ENCODE data around the gene BCO2.

BCO2 gene

DNA sequence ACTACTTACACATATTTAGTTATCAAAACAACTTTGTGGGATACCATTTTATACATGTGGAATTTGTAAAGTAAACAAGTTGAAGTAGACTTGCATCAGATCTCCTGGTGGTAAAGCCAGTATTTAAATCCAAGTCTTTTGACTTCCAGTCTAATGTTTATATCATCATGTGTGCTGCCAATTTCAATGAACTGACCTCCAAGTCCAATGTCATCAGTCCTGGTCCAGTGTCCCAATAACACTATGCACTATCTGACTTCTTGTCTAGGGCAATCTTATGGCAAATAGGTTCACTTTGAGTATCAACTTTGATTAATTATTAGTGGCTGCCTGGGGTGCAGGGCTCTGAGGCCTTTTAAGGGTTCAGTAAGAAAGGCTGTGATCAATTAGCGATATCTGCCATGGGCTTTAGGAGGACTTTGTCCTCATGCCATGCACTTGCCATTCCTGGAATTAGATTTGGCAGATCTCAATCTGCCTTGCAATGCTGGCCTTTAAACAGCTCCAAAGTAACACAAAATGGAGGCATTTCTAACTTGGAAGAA, 41.3 kb downstream of the BCO2 start:
- DNase-seq, result no peak

DNA sequence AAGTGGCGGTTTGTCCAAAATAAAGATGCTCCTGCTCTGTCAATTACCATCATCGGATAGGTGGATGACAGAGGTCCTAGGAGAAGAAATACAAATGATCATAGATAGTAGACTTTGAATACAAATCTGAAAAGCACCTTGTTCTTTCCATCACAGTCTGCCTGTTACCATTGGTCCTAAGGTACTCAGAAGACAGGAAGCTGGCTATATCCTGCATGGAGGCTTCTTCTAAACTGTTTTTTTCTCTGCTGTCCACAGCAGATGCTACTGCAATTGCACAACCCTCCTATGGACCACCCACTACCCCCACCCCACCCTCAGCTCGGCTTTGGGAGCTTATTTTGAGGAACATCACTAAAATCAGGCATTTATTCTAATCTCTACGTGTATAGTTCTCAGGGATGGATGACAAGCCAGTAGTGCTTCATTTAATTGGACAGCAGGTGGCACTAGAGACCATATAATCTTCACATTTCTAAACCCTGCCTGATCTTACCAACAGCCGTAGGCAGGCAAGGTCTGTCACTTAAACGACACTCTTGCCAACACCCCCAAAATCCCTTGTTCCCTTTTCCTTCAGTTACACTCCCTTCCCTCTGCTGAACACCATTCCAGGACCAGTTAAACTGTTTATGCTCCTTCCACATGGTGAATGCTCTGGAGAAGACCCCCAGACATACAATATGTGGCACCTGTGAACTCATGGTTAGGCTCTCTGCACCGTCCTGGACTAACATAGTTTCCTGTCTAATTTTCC, 44.3 kb downstream of the BCO2 start:
- DNase-seq, result peak in 2 of 5 experiments; percentile 55 to 80

DNA sequence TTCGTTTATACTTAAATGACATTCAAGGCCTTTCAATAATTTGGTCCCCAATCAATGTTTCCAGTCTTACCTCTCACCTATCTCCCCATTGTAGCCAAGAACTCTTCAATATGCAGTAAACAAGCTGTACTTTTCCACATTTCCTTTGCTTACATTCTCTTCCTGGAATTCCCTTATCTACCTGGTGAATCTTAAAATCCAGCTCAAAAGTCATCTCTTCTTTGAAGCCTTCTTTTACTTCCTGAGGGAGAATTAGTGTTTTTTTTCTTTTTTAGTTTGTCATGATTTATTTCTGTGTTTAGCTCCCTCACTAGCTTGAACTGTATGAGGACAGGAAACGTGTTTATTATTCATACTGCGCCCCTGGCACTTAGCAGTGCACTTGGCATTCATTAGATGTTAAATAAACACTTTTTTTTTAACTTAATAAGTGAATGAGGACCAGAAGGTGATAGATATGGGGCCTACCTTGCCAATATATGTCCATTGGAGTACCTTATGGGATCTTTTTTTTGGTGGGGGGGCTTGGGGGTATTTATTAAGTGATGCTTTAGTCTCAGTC, 46.0 kb downstream of the BCO2 start:
- no peak for DNase-seq

DNA sequence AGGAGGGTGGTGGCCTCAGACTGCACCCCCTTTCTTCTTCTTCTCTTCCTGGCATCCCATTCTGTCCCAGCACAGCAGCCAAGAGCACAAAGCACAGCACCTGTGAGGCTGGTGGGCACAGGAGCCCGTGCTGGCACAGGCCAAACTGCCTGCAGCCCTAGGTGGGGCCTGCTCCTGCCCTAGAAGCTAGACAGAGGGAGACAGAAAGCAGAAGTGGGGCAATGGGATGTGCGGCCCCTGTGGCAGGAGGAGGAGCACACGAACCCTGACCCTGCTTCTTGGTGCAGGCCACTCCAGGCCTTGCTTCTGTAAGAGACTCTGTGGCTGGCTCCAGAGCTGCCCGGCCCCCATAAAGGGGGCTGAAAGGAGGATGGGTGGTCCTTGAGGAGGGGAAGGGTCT, 47.0 kb downstream of the BCO2 start:
- DNase-seq, result no peak

DNA sequence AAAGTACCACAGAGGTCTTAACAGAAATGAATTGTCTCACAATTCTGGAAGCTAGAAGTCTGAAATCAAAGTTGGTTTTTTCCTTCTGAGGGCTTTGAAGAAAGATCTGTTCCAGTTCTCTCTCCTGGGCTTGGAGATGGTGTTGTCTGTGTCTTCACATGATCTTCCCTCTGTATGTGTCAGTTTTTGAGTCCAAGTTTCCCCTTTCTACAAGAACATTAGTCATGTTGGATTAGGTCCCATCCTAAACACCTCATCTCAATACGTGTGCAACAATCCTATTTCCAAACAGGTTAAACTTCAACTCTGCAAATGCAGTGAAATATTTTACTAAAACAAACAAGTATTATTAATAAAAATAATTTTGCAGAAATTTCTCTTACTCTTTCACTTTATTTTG, 47.8 kb downstream of the BCO2 start:
- no peak for DNase-seq

DNA sequence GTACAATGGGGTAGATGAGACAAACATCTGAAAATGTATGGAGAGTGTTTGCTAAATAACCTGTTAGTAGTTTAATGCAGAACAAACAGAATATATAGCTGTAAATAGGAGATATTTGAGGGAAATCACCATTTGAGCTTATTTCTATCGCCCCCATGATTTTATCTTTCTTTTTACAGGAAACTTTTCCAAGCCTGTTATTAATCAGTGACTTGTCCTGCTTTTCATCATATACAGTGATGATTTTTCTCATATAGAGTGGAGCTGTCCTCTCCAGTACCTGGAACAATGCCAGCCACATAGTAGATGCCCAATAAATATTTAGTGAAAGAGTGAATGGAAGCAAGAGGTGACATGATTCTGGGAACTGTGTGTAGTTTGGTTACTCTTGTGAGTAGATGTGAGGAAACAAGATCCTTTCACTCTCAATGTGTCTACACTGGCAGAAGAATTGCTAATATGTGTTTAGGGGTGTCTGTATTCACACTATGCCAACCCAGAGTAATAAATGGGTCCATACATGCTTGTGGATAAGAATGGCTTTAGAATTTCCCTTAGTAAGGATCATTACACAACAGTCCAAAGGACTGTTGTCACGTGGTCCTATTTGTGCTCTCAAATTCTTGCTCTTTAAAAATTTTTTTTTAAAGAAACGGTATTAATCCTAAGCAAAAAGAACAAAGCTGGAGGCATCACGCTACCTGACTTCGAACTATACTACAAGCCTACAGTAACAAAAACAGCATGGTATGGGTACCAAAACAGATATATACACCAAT, 48.6 kb downstream of the BCO2 start:
- DNase-seq, result no peak

DNA sequence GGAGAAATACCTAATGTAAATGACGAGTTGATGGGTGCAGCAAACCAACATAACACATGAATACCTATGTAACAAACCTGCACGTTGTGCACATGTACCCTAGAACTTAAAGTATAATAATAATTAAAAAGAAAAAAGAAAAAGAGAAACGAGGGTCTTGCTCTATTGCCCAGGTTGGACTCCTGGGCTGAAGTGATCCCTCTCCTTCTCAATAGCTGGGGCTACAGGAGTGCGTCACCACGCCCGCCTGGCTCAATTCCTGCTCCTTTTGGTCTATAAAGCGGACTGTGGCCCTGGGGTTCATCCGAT, 50.4 kb downstream of the BCO2 start:
- DNase-seq, result no peak

DNA sequence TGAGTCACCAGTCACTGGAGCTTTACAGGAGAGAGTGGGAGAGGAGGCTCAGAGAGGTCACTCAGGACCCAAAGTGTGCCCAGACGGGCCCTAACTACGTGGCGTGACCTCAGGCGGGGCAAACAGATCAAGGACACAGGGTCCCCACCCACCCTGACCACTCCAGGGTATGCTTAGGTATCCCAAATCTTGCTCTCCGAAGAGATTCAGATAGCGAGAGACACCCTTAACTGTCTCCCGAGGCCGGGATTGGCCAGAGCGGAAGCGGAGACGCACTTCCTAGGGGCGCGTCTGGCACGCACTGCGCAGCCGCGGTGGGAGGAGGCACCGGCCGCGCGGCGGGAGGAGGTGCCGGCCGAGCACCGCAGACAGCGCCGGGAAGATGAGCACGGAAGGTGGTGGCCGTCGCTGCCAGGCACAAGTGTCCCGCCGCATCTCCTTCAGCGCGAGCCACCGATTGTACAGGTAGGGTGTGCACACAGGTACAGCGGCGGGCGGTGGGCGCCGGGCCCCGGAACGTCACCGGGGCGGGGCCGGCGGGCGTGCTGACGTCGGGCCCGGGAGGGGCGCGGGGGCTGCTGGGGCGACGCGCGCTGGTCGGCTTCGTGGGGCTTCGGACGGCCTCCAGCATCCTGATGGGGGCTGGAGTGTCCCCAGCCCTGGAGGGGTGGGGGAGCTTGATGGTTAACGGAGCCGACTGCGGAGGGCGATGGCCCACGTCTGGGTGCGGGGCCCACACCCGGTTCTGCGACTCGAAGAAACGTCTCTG, 50.9 kb downstream of the BCO2 start, which contains the start of gene PTS:
PTS (plus strand) TSS at position 367 of the 769 bp plus-strand sequence; CDS start at position 383, 16 bp downstream.
- DNase-seq, result peak; percentile 63 to 92 (median 74)

DNA sequence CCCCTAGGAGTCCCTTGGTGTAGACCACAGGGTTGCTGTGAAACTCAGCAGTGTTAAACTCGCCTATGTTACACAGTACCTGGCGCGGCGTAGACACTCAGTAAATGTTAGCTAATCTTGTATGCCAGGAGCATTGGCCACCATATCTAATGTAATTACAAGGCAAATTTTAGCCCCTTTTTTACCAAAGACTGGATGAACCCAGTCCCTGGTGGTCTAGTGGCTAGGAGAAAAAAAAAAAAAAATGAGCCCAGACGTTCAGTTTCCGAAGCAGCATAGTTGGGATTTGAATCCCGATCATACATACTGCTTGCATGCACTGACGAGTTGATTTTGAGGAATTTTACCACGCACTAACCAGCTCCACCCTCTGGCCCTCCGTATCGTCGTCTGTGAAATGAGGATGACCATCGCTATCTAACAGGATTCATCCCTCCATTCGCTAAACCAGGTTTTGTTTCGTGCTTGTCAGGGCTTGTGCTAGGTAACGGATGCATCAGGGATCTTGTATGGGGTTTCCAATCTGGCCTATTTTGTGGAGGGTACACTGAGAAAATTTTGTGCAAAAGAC, 51.6 kb downstream of the BCO2 start:
- DNase-seq, result no peak

DNA sequence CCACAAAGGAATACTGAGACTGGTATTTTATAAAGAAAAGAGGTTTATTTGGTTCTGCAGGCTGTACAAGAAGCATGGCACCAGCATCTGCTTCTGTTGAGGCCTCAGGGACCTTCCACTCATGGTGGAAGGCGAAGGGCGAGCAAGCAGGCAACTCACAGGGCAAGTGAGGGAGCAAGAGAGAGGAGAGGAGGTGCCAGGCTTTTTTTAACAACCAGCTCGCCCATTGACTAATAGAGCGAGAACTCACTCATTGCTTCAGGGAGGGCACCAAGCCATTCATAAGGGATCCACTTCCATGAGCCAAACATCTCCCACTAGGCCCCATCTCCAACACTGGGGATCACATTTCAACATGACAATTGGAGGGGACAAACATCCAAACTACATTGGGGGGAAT, 52.2 kb downstream of the BCO2 start:
- DNase-seq, result no peak

DNA sequence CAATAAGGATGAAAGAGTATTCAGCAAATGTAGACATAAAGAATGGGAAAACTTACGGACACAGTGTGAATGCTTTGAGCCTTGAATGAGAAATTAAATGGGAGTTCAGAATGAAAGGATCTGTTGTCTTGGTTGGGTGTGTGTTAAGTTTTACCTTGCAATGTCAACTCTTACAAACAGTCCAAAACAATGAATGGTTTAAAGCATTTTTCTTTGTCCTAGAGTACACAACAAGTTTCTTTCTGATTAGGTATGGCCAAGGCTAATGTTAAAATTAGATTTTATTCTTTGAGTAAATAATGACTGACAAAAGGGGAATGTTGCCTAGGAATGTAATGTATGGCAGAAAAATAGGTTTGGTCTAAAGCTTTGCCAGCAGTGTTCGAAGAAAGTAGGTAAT, 53.4 kb downstream of the BCO2 start:
- no peak for DNase-seq

DNA sequence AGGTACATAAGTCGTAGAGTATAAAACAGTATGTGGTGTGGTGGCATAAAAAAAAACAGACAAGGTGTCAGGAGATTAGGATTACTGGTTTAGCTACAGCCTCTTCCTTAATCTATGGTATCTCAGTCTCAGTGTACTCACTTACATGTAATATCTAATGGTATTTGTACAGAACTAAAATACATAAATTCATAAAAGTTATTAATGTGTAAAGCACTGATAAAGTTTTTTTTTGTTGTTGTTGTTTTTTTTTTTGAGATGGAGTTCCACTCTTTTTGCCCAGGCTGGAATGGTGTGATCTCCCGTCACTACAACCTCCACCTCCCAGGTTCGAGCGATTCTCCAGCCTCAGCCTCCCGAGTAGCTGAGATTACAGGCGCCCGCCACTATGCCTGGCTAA, 53.8 kb downstream of the BCO2 start:
- no peak for DNase-seq

DNA sequence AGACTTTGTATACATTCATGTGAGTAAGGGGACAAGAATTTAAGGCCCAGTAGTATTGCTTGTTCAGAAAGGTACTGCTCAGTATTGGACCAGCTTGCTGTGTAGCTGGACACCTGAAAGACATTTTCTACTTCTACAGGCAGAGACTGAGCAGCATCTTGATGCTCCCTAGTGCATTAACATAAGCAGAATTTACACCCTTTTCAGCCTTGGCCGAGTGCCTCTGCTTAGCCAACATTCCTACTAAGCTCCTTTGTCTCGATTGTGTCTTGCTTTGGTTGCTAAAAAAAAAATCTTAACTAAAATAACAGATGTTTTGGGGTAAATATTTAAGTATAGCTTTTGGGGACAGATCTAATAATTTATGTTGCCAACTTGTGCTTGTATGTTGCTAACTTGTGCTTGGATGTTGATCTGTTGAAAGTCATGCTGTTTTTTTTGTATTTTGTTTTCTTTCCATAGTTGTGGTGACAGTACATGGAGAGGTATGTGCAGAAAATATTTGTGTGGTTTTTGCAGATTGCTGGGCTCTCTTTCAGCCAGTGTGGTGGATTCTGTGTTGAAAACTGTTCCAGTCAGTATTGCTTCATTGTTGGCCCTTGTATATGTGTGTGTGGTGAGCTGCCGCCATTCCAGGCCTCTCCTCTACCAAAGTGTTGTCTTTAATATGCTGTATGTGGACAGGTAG, 54.6 kb downstream of the BCO2 start:
- no peak for DNase-seq

DNA sequence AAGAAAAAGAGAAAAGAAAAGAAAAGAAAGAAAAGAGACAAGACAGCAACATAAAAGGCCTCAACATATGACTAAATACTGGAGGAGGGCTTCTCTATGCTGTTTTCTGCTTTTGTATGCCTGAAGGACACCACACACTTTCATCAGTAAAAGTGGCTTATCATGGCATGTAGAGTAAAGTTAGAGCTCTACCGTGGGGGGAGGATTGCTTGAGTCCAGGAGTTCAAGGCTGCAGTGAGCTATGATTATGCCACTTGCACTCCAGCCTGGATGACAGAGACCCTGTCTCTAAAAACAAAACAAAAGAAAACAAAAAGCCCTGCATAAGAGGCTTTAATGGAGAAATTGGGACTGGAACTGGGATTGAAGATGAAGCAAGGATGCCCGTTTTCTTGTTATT, 56.6 kb downstream of the BCO2 start:
- no peak for DNase-seq

DNA sequence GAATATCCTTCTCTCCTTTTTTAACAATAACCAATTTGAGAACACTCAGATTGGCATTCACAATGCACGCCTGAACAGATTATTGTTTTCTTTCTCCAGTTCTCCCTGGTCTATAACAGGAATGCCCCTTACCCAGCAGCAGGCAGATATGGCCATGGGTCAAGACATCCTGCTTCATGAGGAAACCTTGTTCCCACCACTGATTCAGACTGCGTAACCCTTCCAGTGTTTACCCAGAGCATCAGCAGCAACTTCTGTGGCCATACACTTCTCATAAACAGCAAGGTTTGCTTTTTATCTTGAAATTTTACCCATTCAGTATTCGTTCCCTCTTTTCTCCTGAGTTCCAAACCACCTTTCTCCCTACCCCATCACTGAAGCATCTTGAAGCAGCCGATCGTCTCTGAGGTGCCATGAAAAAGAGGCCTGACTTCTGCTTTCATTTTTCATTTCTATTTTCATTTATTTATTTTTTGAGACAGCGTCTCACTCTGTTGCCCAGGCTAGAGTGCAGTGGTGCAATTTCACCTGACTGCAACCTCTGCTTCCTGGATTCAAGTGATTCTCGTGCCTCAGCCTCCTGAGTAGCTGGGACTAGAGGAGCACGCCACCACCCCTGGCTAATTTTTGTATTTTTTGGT, 60.6 kb downstream of the BCO2 start:
- no peak for DNase-seq

DNA sequence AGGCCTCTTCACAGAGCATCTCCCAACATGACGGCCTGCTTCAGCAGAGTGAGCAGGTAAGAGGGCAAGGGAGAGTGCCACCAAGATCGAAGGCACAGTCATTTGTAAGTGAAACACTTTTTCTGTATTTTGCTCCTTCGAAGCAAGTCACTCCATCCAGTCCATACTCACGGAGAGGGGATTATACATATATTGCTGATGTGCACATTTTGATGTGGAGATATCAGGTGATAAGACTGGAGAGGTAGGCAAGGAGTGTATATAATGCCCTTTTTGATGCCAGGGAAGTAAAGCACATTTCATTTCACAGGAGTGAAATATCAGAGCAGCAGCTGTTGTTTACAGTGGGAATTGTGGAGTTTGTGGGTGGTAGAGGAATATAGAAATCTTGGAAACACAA, 62.1 kb downstream of the BCO2 start:
- DNase-seq, result no peak

DNA sequence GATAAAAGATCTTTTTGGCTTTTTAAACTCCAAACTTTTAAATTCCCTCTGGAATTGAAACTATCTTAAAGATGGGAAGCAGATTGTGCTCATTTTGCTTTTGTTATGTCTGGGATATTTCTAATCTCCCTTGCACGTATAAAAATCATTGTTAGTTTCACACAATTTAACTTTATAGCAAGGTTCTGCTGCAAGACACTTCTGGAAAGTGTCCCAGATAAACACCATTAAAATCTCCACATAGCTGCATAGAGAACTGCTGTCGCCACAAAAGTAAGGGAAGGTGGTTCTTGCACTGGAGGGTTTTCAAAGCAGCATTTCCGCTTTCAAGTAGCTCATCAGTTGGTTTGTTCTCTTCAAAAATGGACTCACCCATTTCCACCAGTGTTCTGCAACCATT, 62.7 kb downstream of the BCO2 start:
- DNase-seq, result no peak

DNA sequence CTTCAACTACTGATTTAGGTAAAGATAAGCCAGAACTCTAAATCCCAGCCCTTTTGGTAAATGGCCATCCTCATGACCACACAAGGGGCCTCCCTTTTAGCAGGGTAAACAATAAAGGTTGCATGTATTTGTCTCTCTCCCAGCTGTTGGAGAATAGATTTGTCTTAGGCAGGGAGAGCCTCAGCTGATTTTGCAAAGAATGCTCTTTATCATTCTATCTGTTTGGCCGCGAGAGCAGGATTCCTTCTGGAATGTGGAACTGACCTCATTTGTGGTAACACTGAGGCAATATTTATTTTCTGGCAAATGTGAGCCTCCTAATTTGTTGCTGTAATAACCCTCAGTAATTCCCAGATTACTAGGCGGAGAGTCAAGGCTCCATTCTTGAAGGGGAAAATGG, 66.2 kb downstream of the BCO2 start:
- DNase-seq, result no peak

DNA sequence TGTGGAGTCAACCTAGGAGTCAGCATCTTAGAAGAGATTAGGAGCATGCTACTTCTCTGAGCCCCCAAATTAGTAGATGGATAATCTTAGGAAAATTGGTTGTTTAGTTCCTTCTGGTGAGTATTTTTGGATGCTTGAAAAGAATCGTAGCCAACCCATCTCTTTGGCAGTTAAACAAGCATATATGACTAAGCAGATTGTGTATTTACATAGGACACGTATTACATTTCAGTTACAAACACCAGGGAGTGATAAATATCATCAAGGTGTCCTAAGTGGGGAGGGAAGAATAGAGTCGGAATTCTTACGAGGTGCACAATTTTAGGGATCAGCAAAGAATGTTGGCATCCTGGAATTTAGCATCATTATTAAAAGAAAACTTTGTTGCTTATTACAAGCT, 71.9 kb downstream of the BCO2 start:
- no peak for DNase-seq

DNA sequence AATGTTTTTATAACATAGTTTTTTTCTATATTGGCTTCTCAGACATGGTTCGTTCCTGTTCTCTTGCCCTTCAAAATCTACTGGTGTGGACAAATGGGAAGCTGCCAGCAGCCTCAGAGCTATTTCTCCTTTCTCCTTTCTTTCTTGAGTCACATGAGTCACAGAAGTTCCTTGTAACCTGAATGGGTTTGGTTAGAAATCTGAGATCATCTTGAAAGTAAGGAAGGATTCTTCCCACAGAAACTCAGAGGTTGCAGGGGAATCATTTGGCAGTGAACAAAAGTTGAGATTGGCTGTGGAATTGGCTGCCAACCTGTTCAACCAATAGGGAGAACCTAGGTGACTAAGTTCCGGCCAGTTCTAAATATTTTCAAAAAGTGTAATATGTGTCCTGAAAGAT, 72.9 kb downstream of the BCO2 start:
- DNase-seq, result no peak

DNA sequence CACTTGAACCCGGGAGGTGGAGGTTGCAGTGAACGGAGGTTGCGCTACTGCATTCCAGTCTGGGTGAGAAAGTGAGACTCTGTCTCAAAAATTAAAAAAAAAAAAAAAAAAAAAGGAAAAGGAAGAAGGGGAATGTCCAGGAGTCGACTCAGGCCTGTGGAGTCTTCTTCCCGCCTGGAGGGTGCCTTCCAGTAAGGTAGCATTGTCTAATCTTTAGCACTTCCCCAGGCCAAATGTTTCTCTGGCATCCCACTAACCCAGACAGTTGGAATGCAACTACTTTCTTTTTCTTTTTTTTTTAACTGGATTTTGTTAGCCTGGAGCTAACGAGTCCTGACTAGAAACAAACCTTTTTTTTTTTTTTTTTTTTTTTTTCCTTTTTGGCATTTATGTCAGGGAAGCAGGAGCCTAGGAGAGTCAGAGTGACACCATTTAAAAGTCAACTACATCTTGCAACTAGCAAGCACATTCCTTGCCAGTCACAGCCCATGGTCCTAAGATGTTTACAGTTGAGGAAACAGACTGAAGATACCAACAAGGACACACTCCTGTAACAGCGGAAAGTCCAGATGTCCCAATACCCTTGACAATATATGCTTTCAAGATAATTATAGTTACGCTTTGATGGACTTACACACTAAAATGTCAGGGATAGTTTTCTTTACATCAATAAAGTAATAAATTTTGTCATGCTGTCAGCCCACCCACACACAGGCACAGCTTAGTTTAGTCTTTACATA, 74.7 kb downstream of the BCO2 start:
- DNase-seq, result no peak

Measured in T-helper 2 cell (primary cell).